Activated CD8-positive, alpha-beta memory T cell treated with anti-CD3 and anti-CD28 coated beads for 24 hours (primary cell): Measurements from ENCODE around the gene TBL1X.
"Not testable (repeated sequence)": the region's sequence is repeated elsewhere in the genome, so short reads cannot be mapped to it uniquely, and the experiment has no call there.

Experiments used
- DNase-seq: peaks from one replicate; pipeline ENCODE4 v3.0.0-alpha.2; 2020

The TBL1X gene

GRCh38 chrX:9724711-9725110, 259.9 kb downstream of the TBL1X start:
- no peak for DNase-seq

GRCh38 chrX:9728261-9728660, 263.4 kb downstream of the TBL1X start:
- no peak for DNase-seq

GRCh38 chrX:9729171-9729885, 264.5 kb downstream of the TBL1X start:
- no peak for DNase-seq

DNA sequence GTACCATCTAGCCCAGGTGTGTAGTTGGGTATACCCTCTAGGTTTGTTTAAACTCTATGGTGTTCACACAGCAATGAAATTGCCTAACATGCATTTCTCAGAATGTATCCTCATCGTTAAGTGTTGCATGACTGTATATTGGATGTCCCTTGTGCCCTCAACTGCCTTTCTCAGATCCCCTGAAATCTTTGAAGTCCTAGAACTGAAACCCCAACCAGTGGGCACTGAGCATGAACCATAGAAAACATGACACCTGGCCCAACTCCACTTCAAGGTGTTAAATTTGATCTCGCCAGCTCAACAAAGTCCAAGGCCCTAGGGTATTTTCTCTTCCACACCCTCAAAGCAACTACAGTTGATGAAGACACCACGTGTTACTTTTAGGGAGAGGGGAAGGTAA, 265.2 kb downstream of the TBL1X start:
- no peak for DNase-seq

DNA sequence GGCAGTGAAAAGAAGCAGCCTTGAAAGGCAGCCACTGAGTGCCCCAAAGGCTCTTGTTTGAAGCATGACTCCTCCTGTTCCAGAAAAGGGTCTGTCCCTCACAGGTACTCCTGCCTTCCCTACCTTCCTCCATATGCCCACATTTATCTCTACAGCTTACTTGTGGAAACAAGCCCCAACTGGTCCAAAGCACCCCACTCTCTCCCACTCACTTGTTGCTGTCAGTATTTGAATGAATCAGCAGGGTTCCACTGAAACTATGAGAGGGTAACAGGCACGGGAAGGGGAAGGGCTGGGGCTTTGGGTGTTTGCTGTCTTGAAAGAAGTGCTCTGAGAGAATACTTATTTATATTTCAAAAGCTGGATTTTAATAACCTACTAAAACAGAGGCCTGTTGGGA, 265.9 kb downstream of the TBL1X start:
- no peak for DNase-seq

DNA sequence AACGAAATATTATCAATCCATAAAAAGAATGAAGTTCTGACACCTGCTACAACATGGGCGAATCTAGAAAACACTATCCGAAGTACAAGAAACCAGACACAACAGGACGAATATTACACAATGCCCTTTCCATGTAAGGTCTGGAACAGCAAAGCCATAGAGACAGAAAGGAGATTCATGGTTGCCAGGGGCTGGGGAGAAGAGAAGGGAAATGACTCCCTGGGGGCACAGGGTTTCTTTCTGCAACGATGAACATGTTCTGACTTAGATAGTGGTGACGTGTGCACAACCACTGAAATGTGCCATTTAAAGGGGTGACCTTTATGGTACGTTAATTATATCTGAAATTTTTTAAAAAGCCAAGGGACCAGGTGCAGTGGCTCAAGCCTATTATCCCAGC, 272.5 kb downstream of the TBL1X start:
- DNase-seq: no peak

- no peak for DNase-seq
Observed at GRCh38 chrX:9738151-9738550, 273.3 kb downstream of the TBL1X start.

GRCh38 chrX:9739130-9739529, 274.3 kb downstream of the TBL1X start:
- DNase-seq: no peak

- DNase-seq: no peak
Observed at GRCh38 chrX:9745417-9746115, 280.7 kb downstream of the TBL1X start.

DNA sequence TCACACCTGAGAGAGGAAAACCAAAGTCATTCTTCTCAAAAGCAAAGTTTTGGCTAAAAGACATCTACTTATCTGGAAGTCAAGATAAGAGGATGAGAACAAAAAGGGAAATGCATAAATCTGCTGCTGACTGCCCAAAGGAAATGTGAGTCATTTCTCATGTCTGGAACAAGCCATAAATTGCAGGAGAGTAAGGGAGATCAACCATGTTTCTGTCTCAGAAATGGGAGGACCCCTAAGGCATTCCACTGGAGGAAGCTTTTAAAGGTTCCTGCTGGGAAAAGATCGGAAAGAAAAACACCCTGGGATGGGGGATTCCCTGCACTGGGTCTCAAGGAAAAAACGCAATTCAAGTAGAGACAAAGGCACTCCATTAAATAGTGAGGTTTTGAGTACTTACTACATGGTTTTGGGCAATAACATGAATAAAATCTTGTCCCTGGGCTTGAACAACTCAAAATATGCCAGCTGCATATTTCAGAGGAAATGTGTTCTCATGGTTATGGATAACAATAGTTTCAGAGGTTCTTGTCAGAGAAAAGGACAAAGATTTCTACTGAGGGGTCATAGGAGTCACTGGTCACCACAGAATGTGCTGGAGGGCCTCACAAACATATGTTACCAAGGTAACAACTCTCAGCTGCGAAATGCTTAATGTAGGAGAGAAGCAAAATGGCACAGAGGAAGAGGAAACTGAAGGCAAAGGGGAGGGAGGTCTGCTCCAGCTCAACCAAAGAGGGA, 281.5 kb downstream of the TBL1X start:
- no peak for DNase-seq

DNA sequence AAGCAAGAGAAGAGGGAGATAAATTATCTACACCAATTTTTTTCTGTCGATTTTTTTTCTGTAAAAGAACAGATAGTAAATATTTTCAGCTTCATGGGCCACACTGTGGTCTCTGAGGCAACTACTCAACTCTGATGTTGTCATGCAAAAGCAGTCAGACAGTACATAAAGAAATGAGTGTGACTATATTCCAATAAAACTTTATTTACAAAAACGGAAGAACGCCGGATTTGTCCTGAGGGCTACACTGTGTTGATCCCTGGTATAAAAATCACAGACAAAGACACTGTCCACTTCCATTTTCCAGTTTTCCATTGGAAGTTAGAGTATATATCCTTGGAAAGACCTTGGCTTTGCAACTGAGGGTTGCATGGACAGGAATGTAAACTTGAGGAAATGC, 282.8 kb downstream of the TBL1X start:
- DNase-seq: no peak

DNA sequence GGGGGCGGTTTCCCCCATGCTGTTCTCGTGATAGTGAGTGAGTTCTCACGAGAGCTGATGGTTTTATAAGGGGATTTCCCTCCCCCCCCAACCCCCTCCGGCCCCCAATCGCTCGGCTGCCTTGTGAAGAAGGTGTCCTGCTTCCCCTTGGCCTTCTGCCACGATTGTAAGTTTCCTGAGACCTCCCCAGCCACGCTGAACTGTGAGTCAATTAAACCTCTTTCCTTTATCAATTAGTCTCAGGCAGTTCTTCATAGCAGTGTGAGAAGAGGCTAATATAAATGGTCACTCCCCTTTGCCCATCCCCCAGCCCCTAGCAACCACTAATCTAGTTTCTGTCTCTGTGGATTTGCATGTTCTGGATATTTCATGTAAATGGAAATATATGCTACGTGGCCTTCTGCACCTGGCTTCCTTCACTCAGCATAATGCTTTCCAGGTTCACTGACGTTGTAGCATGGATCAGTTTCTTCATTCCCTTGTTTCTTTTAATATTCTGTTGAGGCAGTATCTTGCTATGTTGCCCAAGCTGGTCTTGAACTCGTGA, 284.4 kb downstream of the TBL1X start:
- no peak for DNase-seq

DNA sequence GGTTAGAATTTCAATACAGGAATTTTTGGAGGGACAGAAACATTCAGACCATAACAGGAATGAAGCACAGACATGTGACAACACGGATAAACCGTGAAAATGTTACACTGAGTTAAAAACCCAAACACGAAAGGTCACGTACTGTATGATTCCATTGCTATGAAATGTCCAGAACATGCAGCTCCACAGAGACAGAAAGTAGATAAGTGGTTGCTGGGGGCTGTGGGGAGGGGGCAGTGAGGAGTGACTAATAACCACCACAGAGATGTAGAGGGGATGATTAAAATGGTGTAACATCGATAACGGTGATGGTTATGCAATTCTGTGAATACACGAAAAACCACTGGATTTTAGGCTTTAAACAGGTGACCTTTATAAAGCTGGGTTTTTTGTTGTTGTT, 292.5 kb downstream of the TBL1X start:
- no peak for DNase-seq

DNA sequence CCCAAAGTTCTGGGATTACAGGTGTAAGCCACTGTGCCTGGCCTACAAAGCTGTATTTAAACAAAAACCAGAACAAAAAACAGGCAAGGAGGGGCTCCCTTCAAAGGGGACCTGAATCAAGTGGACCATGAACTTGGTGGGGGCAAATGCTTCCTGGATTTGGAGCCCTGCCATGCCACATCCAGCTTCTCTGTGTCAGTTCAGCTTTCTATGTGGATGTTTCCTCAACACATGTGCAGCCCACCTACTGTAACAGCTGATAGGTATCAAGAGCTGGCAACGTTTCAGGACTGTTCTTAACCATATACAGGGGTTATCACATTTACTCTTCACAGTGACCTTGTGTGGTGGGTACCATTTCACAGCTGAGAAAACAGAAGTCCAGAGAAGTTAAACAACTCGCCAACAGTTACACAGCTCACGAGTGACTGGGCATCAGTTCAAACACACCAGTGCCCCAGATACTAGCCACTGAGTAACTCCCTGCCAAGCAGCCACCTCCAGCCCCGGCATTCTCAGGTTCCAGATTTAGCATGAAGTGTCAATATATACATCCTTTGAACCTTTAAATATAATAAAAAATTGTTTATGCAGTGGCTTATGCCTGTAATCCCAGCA, 293.3 kb downstream of the TBL1X start:
- no peak for DNase-seq

DNA sequence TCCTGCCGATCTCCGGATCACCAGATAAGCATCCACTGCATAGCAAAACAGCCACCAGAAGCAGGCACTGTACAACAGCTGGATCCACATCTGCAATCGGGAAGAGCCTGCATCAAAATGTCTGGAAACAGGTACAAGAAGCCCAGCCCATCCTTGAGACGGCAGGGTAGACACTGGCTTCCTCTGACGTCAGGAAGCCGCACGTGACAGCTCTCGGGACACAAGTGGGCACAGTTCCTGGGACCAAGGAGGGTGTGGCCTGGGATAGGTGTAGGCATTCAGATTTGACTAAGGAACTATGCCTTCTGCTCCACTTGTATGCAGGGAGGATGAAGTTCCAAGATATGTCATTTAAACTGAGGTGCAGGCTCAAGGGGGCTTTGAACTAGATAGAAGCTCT, 294.5 kb downstream of the TBL1X start:
- DNase-seq: no peak

DNA sequence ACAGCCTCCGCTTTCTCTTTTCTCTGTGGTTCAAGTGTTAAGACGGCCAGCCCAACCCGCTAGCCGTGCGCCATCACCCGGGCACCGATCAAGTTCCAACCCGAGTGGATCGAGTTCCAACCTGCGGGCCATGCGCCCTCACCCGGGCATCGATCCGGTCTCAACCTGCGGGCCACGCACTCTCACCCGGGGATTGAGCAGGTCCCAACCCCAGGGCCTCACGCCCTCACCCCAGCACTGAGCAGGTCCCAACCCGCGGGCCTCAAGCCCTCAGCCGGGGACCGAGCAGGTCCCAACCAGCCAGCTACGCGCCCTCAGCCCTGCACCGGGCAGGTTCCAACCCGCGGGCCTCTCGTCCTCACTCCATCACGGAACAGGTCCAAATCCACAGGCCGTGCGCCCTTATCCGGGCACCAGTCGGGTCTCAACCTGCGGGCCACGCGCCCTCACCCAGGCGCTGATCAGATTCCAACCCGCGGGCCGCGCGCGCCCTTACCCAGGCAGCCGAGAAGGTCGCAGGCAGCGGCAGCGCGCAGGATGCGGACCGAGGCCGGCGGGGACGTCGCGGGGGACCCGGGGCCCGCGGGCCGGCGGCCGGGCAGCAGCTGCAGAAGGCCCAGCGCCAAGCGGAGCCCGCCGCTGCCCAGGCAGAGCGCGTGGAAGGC, 300.3 kb downstream of the TBL1X start:
- DNase-seq: no peak

DNA sequence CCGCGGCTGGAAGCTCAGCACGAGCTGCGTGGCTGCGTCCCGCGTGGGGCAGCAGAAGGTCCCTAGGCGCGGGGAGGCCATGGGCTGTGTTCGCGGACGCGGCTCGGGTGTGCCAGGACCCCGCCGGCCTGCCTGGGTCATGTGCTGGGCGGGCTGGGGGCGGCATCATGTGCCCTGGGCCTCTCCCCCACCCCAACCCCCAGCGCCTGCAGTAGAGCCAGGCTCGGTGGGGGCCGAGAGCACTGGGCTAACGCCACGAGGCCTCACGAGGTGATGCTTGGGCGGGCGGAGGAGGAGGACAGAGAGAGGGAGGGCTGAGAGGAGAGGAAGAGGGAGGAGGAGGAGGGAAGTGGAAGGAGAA, 300.9 kb downstream of the TBL1X start, which contains the start of gene GPR143:
Gene GPR143 (minus strand): TSS at position 111 of the 361 bp plus-strand sequence. CDS start 30 bp downstream, at position 81.
- no peak for DNase-seq

- DNase-seq: no peak
Observed at GRCh38 chrX:9767375-9767774, 302.5 kb downstream of the TBL1X start.

DNA sequence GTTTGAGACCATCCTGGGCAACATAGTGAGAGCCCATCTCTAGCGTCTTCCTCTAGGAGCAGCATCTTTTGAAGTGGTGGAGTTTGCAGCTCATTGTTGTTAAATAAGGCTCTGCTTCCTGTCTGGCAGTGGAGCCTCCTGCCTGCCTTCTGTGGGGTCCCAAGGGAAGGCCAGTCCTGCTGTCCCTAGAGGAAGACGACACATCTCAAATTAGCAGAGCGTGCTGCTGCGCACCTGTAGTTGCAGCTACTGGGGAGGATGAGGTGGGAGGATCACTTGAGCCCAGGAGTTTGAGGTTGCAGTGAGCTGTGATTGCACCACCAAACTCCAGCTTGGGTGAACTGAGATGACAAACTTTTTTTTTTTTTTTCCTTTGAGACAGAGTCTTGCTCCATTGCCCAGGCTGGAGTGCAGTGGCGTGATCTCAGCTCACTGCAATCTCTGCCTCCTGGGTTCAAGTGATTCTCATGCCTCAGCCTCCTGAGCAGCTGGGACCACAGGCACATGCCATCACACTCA, 303.5 kb downstream of the TBL1X start:
- not testable (repeated sequence) for DNase-seq

GRCh38 chrX:9770319-9770718, 305.5 kb downstream of the TBL1X start:
- no peak for DNase-seq

DNA sequence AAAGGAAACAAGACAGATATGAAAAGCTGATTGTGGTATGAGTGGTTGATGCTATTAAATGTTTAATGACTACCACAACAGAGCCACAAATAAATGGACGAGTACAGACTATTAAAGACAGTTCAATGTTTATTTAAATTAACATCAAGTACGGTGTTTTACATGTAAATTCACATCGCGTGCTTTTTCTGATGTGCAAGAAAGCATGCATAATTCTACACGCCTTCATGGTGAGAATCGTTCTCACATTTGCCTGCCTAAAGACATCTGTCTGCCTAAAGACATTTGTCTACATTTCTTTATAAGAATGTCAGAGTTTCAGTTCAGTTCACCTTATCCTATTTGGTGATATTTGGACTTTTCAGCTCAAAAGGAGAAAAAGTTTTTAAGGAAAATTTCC, 308.1 kb downstream of the TBL1X start:
- DNase-seq: no peak

GRCh38 chrX:9775930-9776329, 311.1 kb downstream of the TBL1X start:
- no peak for DNase-seq
